Gastroesophageal sphincter (tissue), 4 donors: ENCODE measurements around the gene CERT1. TPM values are rescaled to one million over a fixed set of nuclear protein-coding genes. Genes with fewer than 3 reads are reported as not detected.

Source experiments
- ATAC-seq: fragments of 150-250 bp; one replicate; pipeline ENCODE4 v1.9.1; 2016; ENCODE audit warnings: mild to moderate bottlenecking, moderate library complexity
- H3K27ac ChIP-seq, 4 donors: fragments of 200-600 bp; sonication (generic) in 3 of 4; 1 replicate in 3 of 4; 2 replicates in 1 of 4; pipeline ENCODE4 v1.5.1; 2016 to 2019
- H3K27me3 ChIP-seq: fragments of 200-600 bp; sonication (generic); one replicate; pipeline ENCODE4 v1.5.1; 2019
- H3K36me3 ChIP-seq, 2 donors: fragments of 200-600 bp; sonication (generic); one replicate each; pipeline ENCODE4 v1.5.1; 2019; ENCODE audit warnings: control low read depth in 1 of 2
- H3K4me1 ChIP-seq, 3 donors: fragments of 200-600 bp; sonication (generic); 1 replicate in 2 of 3; 2 replicates in 1 of 3; pipeline ENCODE4 v1.5.1; 2016 to 2019; ENCODE audit warnings: control low read depth in 2 of 3
- H3K4me3 ChIP-seq, 2 donors: fragments of 200-600 bp; sonication (generic); one replicate each; pipeline ENCODE4 v1.5.1; 2019; ENCODE audit warnings: mild to moderate bottlenecking in 1 of 2, moderate library complexity in 1 of 2
- H3K9me3 ChIP-seq, 3 donors: fragments of 200-600 bp; sonication (generic); one replicate each; pipeline ENCODE4 v1.5.1; 2017 to 2019; ENCODE audit warnings: control low read depth in 2 of 3
- EP300 ChIP-seq: sonication (generic); formaldehyde crosslinking; IDR thresholded peaks from one replicate; pipeline ENCODE4 v1.6.1; 2017; ENCODE audit warnings: antibody characterized with exemption, mild to moderate bottlenecking
- POLR2A ChIP-seq, 2 donors: fragments of 450-650 bp; IDR thresholded peaks; one replicate each; pipeline ENCODE4 v1.6.1; 2017; ENCODE audit warnings: antibody characterized with exemption in 2 of 2, mild to moderate bottlenecking in 2 of 2, moderate library complexity in 1 of 2
- POLR2AphosphoS5 ChIP-seq: sonication (generic); formaldehyde crosslinking; IDR thresholded peaks from one replicate; pipeline ENCODE4 v1.6.1; 2017; ENCODE audit warnings: antibody characterized with exemption
- WGBS, 2 donors: methylation state at CpG; one replicate each; pipeline ENCODE4 v1.1.5; 2018; ENCODE audit warnings: low coverage in 1 of 2; 5-methylcytosine and 5-hydroxymethylcytosine counted together
- total RNA-seq, 4 donors: library from RNA; depleted of rRNA; stranded (reverse); fragments of >200 nt; gene quantifications; one replicate each; pipeline ENCODE4 v1.1.0, GENCODE V29; 2016
- TF ChIP-seq, protein P1 (sequence below), 4 experiments: fragments of 200-600 bp in 2 of 4; fragments of 450-650 bp in 2 of 4; sonication (generic) in 1 of 4; IDR thresholded peaks; one replicate each; pipeline ENCODE4 v1.5.1; 2017 to 2019; ENCODE audit warnings: antibody characterized with exemption in 4 of 4, mild to moderate bottlenecking in 2 of 4, moderate library complexity in 2 of 4

The CERT1 gene
- total RNA-seq, 4 donors from 2014 or later: 23.4 to 46.5 (median 36.6) TPM

DNA sequence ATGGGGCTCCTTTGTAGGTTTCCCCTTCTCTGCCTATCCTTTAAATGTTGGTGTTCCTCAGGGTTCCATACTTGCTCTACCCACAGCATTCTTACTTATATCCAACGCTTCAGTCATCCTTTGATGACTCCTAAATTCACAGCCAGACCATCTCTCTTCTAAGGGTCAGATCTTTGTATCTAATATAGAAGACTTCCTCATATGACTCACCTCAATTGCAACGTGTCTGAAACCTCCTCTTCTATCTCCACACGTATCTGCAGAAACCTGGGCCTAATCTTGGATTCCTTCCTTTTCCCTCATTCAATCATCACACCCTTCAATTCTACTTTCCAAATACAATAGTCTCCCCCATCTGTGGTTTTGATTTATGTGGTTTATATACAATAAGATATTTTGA, 106.1 kb downstream of the CERT1 start:
- no peaks in the 10 kb centered on the region for H3K27me3 ChIP-seq
- no peaks in the 10 kb centered on the region for H3K9me3 ChIP-seq
- H3K27ac ChIP-seq: no peak overlapping the region
- 73 to 77% methylated on average over 3 of the region's 3 CpGs for WGBS, 2 donors
- TF ChIP-seq, protein P1, sequence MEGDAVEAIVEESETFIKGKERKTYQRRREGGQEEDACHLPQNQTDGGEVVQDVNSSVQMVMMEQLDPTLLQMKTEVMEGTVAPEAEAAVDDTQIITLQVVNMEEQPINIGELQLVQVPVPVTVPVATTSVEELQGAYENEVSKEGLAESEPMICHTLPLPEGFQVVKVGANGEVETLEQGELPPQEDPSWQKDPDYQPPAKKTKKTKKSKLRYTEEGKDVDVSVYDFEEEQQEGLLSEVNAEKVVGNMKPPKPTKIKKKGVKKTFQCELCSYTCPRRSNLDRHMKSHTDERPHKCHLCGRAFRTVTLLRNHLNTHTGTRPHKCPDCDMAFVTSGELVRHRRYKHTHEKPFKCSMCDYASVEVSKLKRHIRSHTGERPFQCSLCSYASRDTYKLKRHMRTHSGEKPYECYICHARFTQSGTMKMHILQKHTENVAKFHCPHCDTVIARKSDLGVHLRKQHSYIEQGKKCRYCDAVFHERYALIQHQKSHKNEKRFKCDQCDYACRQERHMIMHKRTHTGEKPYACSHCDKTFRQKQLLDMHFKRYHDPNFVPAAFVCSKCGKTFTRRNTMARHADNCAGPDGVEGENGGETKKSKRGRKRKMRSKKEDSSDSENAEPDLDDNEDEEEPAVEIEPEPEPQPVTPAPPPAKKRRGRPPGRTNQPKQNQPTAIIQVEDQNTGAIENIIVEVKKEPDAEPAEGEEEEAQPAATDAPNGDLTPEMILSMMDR (IDR thresholded peaks at IDR 0.05): no peak
- TF ChIP-seq POLR2AphosphoS5 (no peak), POLR2A (IDR thresholded peaks at IDR 0.05) (no peak), EP300 (no peak)
- H3K36me3 ChIP-seq: peaks cover 0 to 62% of the 10 kb centered on the region in 2 donors
- H3K4me1 ChIP-seq: no peaks in the 10 kb centered on the region
- no peak for ATAC-seq
- H3K4me3 ChIP-seq: no peak overlapping the region

DNA sequence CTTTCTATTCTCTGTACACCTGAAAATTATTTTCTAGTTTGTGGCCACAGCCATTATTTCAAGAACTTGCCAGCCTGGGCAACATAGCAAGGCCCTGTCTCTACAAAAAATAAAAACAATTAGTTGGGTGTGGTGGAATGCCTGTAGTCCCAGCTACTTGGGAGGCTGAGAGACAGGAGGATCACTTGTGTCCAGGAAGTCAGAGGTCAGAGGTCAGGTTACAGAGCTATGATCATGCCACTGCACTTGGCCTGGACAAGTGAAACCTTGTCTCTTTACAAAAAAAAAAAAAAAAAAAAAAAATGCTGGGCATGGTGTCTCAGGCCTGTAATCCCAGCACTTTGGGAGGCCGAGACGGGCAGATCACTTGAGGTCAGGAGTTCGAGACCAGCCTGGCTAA, 116.2 kb downstream of the CERT1 start:
- Histone ChIP-seq H3K27me3 (no peaks in the 10 kb centered on the region), H3K36me3 (peaks cover 5 to 42% of the 10 kb centered on the region in 2 donors), H3K9me3 (no peaks in the 10 kb centered on the region), H3K4me1 (no peaks in the 10 kb centered on the region), H3K27ac (no peak overlapping the region), H3K4me3 (no peak overlapping the region)
- WGBS, 2 donors: 88% methylated on average over 3 of the region's 3 CpGs; no CpG with 5 or more reads in 1 of the 2 donors
- TF ChIP-seq EP300 (no peak), POLR2AphosphoS5 (no peak), POLR2A (IDR thresholded peaks at IDR 0.05) (no peak)
- TF ChIP-seq, protein P1 (IDR thresholded peaks at IDR 0.05): no peak
- no peak for ATAC-seq

DNA sequence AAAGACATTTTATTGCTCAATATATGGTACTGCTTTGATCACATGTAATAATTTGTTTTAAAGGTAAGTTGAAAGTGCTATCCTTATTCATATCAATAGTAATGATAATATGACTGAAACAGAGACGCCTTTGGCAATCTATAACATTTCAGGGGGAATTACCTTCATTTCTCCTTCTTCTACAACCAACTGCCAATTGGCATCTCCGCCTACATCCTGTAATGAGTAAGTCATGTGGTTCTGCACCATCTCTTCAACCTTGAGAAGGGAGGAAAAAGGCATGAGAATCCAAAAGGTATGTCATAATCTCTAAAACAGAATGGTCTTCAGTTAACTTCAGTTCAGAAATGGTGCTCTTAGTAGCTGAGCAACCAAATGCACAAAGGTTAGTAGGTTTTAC, 122.0 kb downstream of the CERT1 start:
- no peak for ATAC-seq
- Histone ChIP-seq H3K27ac (no peak overlapping the region), H3K9me3 (no peaks in the 10 kb centered on the region), H3K36me3 (peaks cover 0 to 64% of the 10 kb centered on the region in 2 donors), H3K4me3 (no peak overlapping the region), H3K4me1 (no peaks in the 10 kb centered on the region), H3K27me3 (no peaks in the 10 kb centered on the region)
- 90 to 97% methylated on average over 2 of the region's 2 CpGs for WGBS, 2 donors
- TF ChIP-seq POLR2A (IDR thresholded peaks at IDR 0.05): no peak
- TF ChIP-seq, protein P1 (IDR thresholded peaks at IDR 0.05): no peak
- TF ChIP-seq POLR2AphosphoS5: no peak
- no peak for TF ChIP-seq EP300

GRCh38 chr5:75387806-75388205, 123.6 kb downstream of the CERT1 start:
- TF ChIP-seq POLR2A (IDR thresholded peaks at IDR 0.05): no peak
- no peak for ATAC-seq
- no peak overlapping the region for H3K4me3 ChIP-seq
- WGBS, 2 donors: 82 to 97% methylated on average over 3 to 5 of the region's 6 CpGs
- no peaks in the 10 kb centered on the region for H3K27me3 ChIP-seq
- no peaks in the 10 kb centered on the region for H3K9me3 ChIP-seq
- H3K36me3 ChIP-seq: peaks cover 0 to 72% of the 10 kb centered on the region in 2 donors
- no peaks in the 10 kb centered on the region for H3K4me1 ChIP-seq
- H3K27ac ChIP-seq: no peak overlapping the region

- ATAC-seq: no peak
- TF ChIP-seq POLR2AphosphoS5: no peak
- no peak for TF ChIP-seq EP300
- TF ChIP-seq, protein P1 (IDR thresholded peaks at IDR 0.05): no peak
- no peak for TF ChIP-seq POLR2A (IDR thresholded peaks at IDR 0.05)
- Histone ChIP-seq H3K36me3 (peaks cover 0 to 99% of the 10 kb centered on the region in 2 donors), H3K4me1 (no peaks in the 10 kb centered on the region), H3K9me3 (no peaks in the 10 kb centered on the region), H3K27me3 (no peaks in the 10 kb centered on the region), H3K4me3 (no peak overlapping the region), H3K27ac (no peak overlapping the region)
- whole genome bisulfite sequencing, 2 donors: 67% methylated on average over 1 of the region's 1 CpG
Measured at GRCh38 chr5:75384218-75384617, 127.2 kb downstream of the CERT1 start.
